ENCODE measurements around the gene CD109. TPM values are rescaled to one million over a fixed set of nuclear protein-coding genes. Genes with fewer than 3 reads are reported as not detected.

Gene CD109
- polyA plus RNA-seq, 3 donors = 0.17 to 0.30 (median 0.20) TPM

GRCh38 chr6:73696966-73697655, 1.1 kb downstream of the CD109 start:
- H3K36me3 ChIP-seq (replicated peaks in 1 of 2; ENCODE audit: control insufficient read depth in 1 of 2, insufficient read depth in 2 of 2, low read length in 2 of 2) = peaks cover 0 to under 1% of the 10 kb centered on the region in 2 donors
- no peak for TF ChIP-seq CTCF (IDR thresholded peaks at IDR 0.05)
- H3K79me2 ChIP-seq (ENCODE audit: insufficient read depth, low read length) = peaks cover 4% of the 10 kb centered on the region
- H3K36me3 Mint-ChIP-seq = peaks cover 4% of the 10 kb centered on the region in 2 donors
- peak overlapping the region; percentile 87 for H3K9ac ChIP-seq (ENCODE audit: insufficient read depth, low read length, poor library complexity, severe bottlenecking)
- H3K4me3 ChIP-seq (replicated peaks in 1 of 3; ENCODE audit: low read depth in 2 of 3, low read length in 3 of 3) = peak overlapping the region; percentile 5 to 95 (median 83)
- H3K27me3 ChIP-seq (ENCODE audit: control insufficient read depth in 2 of 2, insufficient read depth in 2 of 2, low read length in 2 of 2) = no peaks in the 10 kb centered on the region
- H3K9me3 ChIP-seq (replicated peaks in 1 of 2; ENCODE audit: control insufficient read depth in 1 of 2, insufficient read depth in 1 of 2, low read length in 2 of 2) = no peaks in the 10 kb centered on the region
- H3K4me3 Mint-ChIP-seq = peak overlapping the region; percentile 85 to 96
- intact Hi-C loops (cut with micrococcal nuclease) = no loop called here
- H3K27ac Mint-ChIP-seq = peak overlapping the region in 6 of 7 donors; percentile 3 to 81 (median 46)
- H2AFZ ChIP-seq (ENCODE audit: insufficient read depth, low read depth, low read length, poor library complexity, severe bottlenecking) = peak overlapping the region; percentile 87
- H4K20me1 ChIP-seq (ENCODE audit: insufficient read depth, low read length) = no peaks in the 10 kb centered on the region
- H3K4me1 Mint-ChIP-seq = peaks cover 28% of the 10 kb centered on the region
- WGBS (ENCODE audit: insufficient coverage) = 0% methylated on average over 4 of the region's 10 CpGs
- DNase-seq = peak in 2 of 3 donors; percentile 15 to 39
- H3K9me3 Mint-ChIP-seq = peaks cover 0 to 7% (median 4%) of the 10 kb centered on the region in 7 donors
- peaks cover 2 to 9% (median 4%) of the 10 kb centered on the region in 3 donors for H3K27me3 Mint-ChIP-seq (ENCODE audit: low read depth in 3 of 3)
- peaks cover 21 to 22% of the 10 kb centered on the region in 2 donors for H3K4me1 ChIP-seq (ENCODE audit: control insufficient read depth in 1 of 2, insufficient read depth in 2 of 2, low read length in 2 of 2)
- H3K27ac ChIP-seq (ENCODE audit: low read depth in 1 of 2, low read length in 2 of 2) = peak overlapping the region in 1 of 2 donors; percentile 84
- peak overlapping the region; percentile 89 for H3K4me2 ChIP-seq (replicated peaks; ENCODE audit: extremely low read depth, low read length, poor library complexity, severe bottlenecking)

GRCh38 chr6:73699676-73700459, 3.9 kb downstream of the CD109 start:
- 48% methylated on average over 2 of the region's 4 CpGs for WGBS (ENCODE audit: insufficient coverage)
- no peak overlapping the region for H3K27ac Mint-ChIP-seq
- no peak overlapping the region for H3K9ac ChIP-seq (ENCODE audit: insufficient read depth, low read length, poor library complexity, severe bottlenecking)
- H3K4me2 ChIP-seq (replicated peaks; ENCODE audit: extremely low read depth, low read length, poor library complexity, severe bottlenecking) = no peak overlapping the region
- intact Hi-C loops (cut with micrococcal nuclease) = no loop called here
- H3K27me3 Mint-ChIP-seq (ENCODE audit: low read depth in 3 of 3) = peaks cover 0 to 4% (median 4%) of the 10 kb centered on the region in 3 donors
- peaks cover 4% of the 10 kb centered on the region for H3K79me2 ChIP-seq (ENCODE audit: insufficient read depth, low read length)
- H3K9me3 Mint-ChIP-seq = no peaks in the 10 kb centered on the region
- peaks cover 14 to 16% of the 10 kb centered on the region in 2 donors for H3K36me3 Mint-ChIP-seq
- no peak overlapping the region for H3K27ac ChIP-seq (ENCODE audit: low read depth in 1 of 2, low read length in 2 of 2)
- peaks cover 0 to 15% of the 10 kb centered on the region in 2 donors for H3K36me3 ChIP-seq (replicated peaks in 1 of 2; ENCODE audit: control insufficient read depth in 1 of 2, insufficient read depth in 2 of 2, low read length in 2 of 2)
- TF ChIP-seq CTCF (IDR thresholded peaks at IDR 0.05) = no peak
- no peaks in the 10 kb centered on the region for H3K27me3 ChIP-seq (ENCODE audit: control insufficient read depth in 2 of 2, insufficient read depth in 2 of 2, low read length in 2 of 2)
- H3K9me3 ChIP-seq (replicated peaks in 1 of 2; ENCODE audit: control insufficient read depth in 1 of 2, insufficient read depth in 1 of 2, low read length in 2 of 2) = no peaks in the 10 kb centered on the region
- H3K4me1 Mint-ChIP-seq = peaks cover 25% of the 10 kb centered on the region
- H3K4me3 Mint-ChIP-seq = no peak overlapping the region
- H3K4me3 ChIP-seq (replicated peaks in 1 of 3; ENCODE audit: low read depth in 2 of 3, low read length in 3 of 3) = no peak overlapping the region
- no peak overlapping the region for H2AFZ ChIP-seq (ENCODE audit: insufficient read depth, low read depth, low read length, poor library complexity, severe bottlenecking)
- no peak for DNase-seq
- H3K4me1 ChIP-seq (ENCODE audit: control insufficient read depth in 1 of 2, insufficient read depth in 2 of 2, low read length in 2 of 2) = peaks cover 21% of the 10 kb centered on the region in 2 donors
- H4K20me1 ChIP-seq (ENCODE audit: insufficient read depth, low read length) = no peaks in the 10 kb centered on the region

All from CD14-positive monocyte (primary cell).